Gastrocnemius medialis (tissue), 4 donors: Measurements from ENCODE around the gene ZNF25. TPM values are rescaled to one million over a fixed set of nuclear protein-coding genes. Genes with fewer than 3 reads are reported as not detected.

Source experiments
- ATAC-seq, 2 donors: fragments of 150-250 bp; one replicate each; pipeline ENCODE4 v1.9.1; 2016
- DNase-seq, 2 donors: peaks; one replicate each; pipeline ENCODE4 v3.0.0-alpha.2; 2019
- H3K27ac ChIP-seq, 4 donors: fragments of 200-600 bp; sonication (generic); 1 replicate in 1 of 4; 2 replicates in 3 of 4; pipeline ENCODE4 v1.5.1; 2016 to 2018; ENCODE audit warnings: mild to moderate bottlenecking in 2 of 4, moderate library complexity in 1 of 4
- H3K27me3 ChIP-seq, 3 donors: fragments of 200-600 bp; sonication (generic) in 2 of 3; 1 replicate in 1 of 3; 2 replicates in 2 of 3; pipeline versions ENCODE4 v1.5.1 to v1.6.0; 2016 to 2019; ENCODE audit warnings: mild to moderate bottlenecking in 1 of 3, moderate library complexity in 1 of 3
- H3K36me3 ChIP-seq, 2 donors: fragments of 200-600 bp; sonication (generic) in 1 of 2; one replicate each; pipeline ENCODE4 v1.5.1; 2017 to 2018
- H3K4me1 ChIP-seq, 2 donors: fragments of 200-600 bp; sonication (generic) in 1 of 2; one replicate each; pipeline ENCODE4 v1.5.1; 2016 to 2017; ENCODE audit warnings: mild to moderate bottlenecking in 2 of 2
- H3K4me3 ChIP-seq, 4 donors: fragments of 200-600 bp; sonication (generic) in 3 of 4; 1 replicate in 1 of 4; 2 replicates in 3 of 4; pipeline ENCODE4 v1.5.1; 2016 to 2019; ENCODE audit warnings: mild to moderate bottlenecking in 2 of 4
- H3K9me3 ChIP-seq, 3 donors: fragments of 200-600 bp; sonication (generic) in 2 of 3; 1 replicate in 1 of 3; 2 replicates in 2 of 3; pipeline ENCODE4 v1.5.1; 2016 to 2019
- POLR2A ChIP-seq, 2 donors: fragments of 450-650 bp; IDR thresholded peaks; one replicate each; pipeline ENCODE4 v1.6.1; 2017; ENCODE audit warnings: antibody characterized with exemption in 2 of 2, mild to moderate bottlenecking in 2 of 2, moderate library complexity in 2 of 2
- in situ Hi-C, 4 donors: fragments of 200-750 bp; cut with MboI; loops; one replicate each; pipeline versions ENCODE4 v1.15.0 to v1.8.0; 2017; ENCODE audit warnings: low sequenced_read_pairs in 4 of 4
- intact Hi-C: fragments of 100-400 bp; cut with DNase I; formaldehyde crosslinking; loops from one replicate; pipeline ENCODE4 v1.15.1; 2023; ENCODE audit warnings: low total_unique reads
- total RNA-seq, 4 donors: library from RNA; depleted of rRNA; stranded (reverse); fragments of >200 nt; gene quantifications; one replicate each; pipeline versions ENCODE4 v1.1.0 to v1.2.3, GENCODE V29; 2016
- TF ChIP-seq, protein P1 (sequence below), 5 experiments: fragments of 450-650 bp in 3 of 5; fragments of 200-600 bp in 2 of 5; sonication (generic) in 2 of 5; IDR thresholded peaks in 4 of 5; conservative IDR thresholded peaks in 1 of 5; 1 replicate in 4 of 5; 2 replicates in 1 of 5; pipeline ENCODE4 v1.5.1; 2016 to 2019; ENCODE audit warnings: antibody characterized with exemption in 5 of 5, mild to moderate bottlenecking in 3 of 5, moderate library complexity in 3 of 5

The ZNF25 gene
- total RNA-seq, 4 donors from 2014 or later: 18.8 to 35.0 (median 23.4) TPM

DNA sequence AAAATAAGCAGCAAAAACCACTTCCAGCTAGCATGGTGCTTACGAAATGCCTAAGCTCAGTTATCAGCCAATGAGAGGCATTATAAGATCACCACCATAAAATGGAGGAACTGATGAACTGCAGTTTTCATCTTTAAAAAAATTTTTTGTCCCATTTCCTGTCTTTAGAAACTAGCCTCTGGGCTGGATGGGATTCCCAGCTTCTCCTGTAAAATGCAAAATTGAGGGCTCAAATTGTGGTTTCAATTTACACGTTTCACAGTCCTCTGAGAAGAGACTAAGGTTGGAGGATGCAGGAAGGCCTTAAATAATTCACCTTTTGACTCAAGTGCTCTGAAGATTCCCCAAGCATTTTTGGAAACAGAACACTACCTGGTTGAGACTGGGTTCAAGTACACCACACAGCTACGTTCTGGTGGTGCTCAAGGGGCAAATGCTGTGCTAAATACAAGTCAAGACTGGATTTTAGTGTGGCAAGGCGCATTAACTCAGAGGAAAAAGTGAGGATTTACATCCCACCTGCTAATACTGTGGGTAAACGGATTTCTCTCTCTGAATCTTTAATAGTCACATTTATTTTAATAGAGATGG lies 951 bp downstream of the ZNF25 start:
- TF ChIP-seq, protein P1, sequence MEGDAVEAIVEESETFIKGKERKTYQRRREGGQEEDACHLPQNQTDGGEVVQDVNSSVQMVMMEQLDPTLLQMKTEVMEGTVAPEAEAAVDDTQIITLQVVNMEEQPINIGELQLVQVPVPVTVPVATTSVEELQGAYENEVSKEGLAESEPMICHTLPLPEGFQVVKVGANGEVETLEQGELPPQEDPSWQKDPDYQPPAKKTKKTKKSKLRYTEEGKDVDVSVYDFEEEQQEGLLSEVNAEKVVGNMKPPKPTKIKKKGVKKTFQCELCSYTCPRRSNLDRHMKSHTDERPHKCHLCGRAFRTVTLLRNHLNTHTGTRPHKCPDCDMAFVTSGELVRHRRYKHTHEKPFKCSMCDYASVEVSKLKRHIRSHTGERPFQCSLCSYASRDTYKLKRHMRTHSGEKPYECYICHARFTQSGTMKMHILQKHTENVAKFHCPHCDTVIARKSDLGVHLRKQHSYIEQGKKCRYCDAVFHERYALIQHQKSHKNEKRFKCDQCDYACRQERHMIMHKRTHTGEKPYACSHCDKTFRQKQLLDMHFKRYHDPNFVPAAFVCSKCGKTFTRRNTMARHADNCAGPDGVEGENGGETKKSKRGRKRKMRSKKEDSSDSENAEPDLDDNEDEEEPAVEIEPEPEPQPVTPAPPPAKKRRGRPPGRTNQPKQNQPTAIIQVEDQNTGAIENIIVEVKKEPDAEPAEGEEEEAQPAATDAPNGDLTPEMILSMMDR (IDR thresholded peaks at IDR 0.05 in 4 of 5, conservative IDR thresholded peaks at IDR 0.05 in 1 of 5): no peak
- TF ChIP-seq POLR2A (IDR thresholded peaks at IDR 0.05): no peak
- DNase-seq (no peak), ATAC-seq (no peak)
- peaks cover 4 to 13% of the 10 kb centered on the region in 2 donors for H3K4me1 ChIP-seq
- H3K36me3 ChIP-seq: peaks cover 0 to 6% of the 10 kb centered on the region in 2 donors
- peak overlapping the region; percentile 94 to 98 (median 96) for H3K27ac ChIP-seq
- in situ Hi-C loops (loop anchor here in 2 of 4 donors (10.0 kb wide), 2 partner anchors 111 to 119 kb away; partner anchors contain the start of gene ZNF37A (in 2 of the 2)), intact Hi-C loops (no loop called here)
- no peaks in the 10 kb centered on the region for H3K27me3 ChIP-seq
- H3K4me3 ChIP-seq: peak overlapping the region; percentile 71 to 95 (median 84)
- no peaks in the 10 kb centered on the region for H3K9me3 ChIP-seq

DNA sequence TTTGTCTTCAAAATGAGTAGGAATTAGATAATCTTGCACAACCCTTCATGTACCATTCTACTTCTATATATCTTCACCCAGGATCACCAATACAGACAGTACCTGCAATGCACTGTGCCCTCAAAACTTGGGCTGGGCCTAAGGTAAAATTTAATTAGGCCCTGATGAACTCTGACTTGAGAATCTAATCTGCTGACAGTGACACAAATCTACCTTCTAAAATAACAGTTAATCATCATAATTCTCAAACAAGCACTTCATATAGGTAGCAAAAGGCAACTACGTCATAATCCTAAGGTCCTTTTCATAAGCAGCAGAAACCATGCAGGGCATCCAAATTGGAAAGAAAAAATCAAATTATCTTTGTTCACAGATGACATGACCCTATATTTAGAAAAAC lies 4.1 kb downstream of the ZNF25 start:
- in situ Hi-C loops: loop anchor here in 3 of 4 donors (5.0 to 25.0 kb wide), 4 partner anchors 35 to 122 kb away; partner anchors contain the start of gene ZNF37A (in 3 of the 3)
- Histone ChIP-seq H3K9me3 (no peaks in the 10 kb centered on the region), H3K4me3 (no peak overlapping the region), H3K27ac (no peak overlapping the region), H3K27me3 (no peaks in the 10 kb centered on the region), H3K4me1 (peaks cover 4 to 13% of the 10 kb centered on the region in 2 donors), H3K36me3 (peaks cover 0 to 30% of the 10 kb centered on the region in 2 donors)
- intact Hi-C loops: no loop called here
- TF ChIP-seq, protein P1 (IDR thresholded peaks at IDR 0.05 in 4 of 5, conservative IDR thresholded peaks at IDR 0.05 in 1 of 5): no peak
- TF ChIP-seq POLR2A (IDR thresholded peaks at IDR 0.05): no peak
- DNase-seq (no peak), ATAC-seq (no peak)

DNA sequence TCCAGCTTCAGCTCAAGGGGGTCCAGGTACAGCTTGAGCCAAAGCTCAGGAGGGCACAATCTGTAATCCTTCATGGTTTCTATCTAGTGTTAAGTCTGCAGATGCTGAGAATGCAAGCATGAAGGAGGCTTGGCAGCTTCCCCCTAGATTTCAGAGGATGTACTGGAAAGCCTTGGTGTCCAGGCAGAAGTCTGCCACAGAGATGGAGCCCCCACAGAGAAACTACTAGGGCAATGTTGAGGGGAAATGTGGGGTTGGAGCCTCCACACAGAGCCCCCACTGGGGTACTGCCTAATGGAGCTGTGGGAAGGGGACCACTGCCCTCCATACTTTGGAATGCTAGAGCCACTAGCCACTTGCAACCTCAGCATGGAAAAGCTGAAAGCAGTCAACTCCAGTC lies 11.4 kb downstream of the ZNF25 start:
- H3K27me3 ChIP-seq: no peaks in the 10 kb centered on the region
- in situ Hi-C loops (loop anchor here in 1 of 4 donors (25.0 kb wide), 1 partner anchor 122 kb away; the partner anchor contains the start of gene ZNF37A), intact Hi-C loops (no loop called here)
- peaks cover 0 to 26% of the 10 kb centered on the region in 2 donors for H3K36me3 ChIP-seq
- no peaks in the 10 kb centered on the region for H3K4me1 ChIP-seq
- no peaks in the 10 kb centered on the region for H3K9me3 ChIP-seq
- no peak for DNase-seq
- no peak for ATAC-seq
- no peak overlapping the region for H3K4me3 ChIP-seq
- no peak overlapping the region for H3K27ac ChIP-seq
- no peak for TF ChIP-seq POLR2A (IDR thresholded peaks at IDR 0.05)
- TF ChIP-seq, protein P1 (IDR thresholded peaks at IDR 0.05 in 4 of 5, conservative IDR thresholded peaks at IDR 0.05 in 1 of 5): no peak

DNA sequence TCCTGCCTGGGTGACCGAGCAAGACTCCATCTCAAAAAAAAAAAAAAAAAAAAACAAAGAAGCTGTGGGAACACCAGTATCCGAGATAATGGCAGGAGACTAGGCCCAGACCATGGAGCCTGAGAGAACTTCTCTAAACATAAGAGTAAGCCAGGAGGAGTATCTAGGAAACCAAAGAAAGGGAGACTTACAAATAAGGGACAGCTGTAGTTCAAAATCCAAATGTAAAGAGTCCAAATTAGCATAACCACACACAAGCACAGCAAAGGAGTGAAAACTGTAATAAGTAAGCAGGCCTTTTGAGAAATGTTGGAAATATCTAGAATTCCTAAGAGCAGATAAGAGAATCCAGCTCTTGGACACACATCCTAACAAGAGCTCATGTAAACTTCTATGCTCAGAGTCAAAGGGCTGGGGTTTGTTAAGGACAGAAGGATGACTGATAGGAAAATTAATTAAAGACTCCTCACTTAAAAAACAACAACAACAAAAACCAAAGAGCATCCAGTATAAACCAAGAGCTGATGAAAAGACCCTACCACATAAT lies 15.8 kb downstream of the ZNF25 start:
- no peaks in the 10 kb centered on the region for H3K27me3 ChIP-seq
- ATAC-seq: no peak
- TF ChIP-seq, protein P1 (IDR thresholded peaks at IDR 0.05 in 4 of 5, conservative IDR thresholded peaks at IDR 0.05 in 1 of 5): no peak
- no peak for TF ChIP-seq POLR2A (IDR thresholded peaks at IDR 0.05)
- no peak for DNase-seq
- H3K9me3 ChIP-seq: no peaks in the 10 kb centered on the region
- no peak overlapping the region for H3K27ac ChIP-seq
- no peaks in the 10 kb centered on the region for H3K4me1 ChIP-seq
- H3K4me3 ChIP-seq: no peak overlapping the region
- peaks cover 0 to 39% of the 10 kb centered on the region in 2 donors for H3K36me3 ChIP-seq
- intact Hi-C loops: no loop called here
- in situ Hi-C loops: loop anchor here in 1 of 4 donors (25.0 kb wide), 1 partner anchor 127 kb away; the partner anchor contains the start of gene ZNF37A
